ENCODE results near the gene NHERF1.

NHERF1 gene

DNA sequence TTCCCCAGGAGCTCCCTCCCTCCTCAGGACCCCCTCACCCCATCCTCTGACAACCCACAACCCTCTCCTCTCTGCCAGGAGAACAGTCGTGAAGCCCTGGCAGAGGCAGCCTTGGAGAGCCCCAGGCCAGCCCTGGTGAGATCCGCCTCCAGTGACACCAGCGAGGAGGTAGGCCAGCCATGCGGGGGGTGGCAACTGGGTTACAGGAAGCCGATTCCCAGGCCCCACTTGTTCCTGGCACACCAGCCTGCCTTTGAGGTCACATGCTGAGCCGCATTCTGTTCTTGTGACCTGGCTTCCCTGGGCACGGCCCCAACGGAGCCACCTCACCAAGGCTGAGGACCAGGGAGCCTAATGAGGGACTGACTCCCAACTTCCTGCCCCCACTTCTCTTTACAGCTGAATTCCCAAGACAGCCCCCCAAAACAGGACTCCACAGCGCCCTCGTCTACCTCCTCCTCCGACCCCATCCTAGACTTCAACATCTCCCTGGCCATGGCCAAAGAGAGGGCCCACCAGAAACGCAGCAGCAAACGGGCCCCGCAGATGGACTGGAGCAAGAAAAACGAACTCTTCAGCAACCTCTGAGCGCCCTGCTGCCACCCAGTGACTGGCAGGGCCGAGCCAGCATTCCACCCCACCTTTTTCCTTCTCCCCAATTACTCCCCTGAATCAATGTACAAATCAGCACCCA lies 19.8 kb downstream of the NHERF1 start:
- DNase-seq (ENCODE audit: low read depth) = no peak

DNA sequence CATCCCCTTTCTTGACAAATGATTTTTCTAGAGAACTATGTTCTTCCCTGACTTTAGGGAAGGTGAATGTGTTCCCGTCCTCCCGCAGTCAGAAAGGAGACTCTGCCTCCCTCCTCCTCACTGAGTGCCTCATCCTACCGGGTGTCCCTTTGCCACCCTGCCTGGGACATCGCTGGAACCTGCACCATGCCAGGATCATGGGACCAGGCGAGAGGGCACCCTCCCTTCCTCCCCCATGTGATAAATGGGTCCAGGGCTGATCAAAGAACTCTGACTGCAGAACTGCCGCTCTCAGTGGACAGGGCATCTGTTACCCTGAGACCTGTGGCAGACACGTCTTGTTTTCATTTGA lies 20.3 kb downstream of the NHERF1 start:
- no peak for DNase-seq (ENCODE audit: low read depth)

DNA sequence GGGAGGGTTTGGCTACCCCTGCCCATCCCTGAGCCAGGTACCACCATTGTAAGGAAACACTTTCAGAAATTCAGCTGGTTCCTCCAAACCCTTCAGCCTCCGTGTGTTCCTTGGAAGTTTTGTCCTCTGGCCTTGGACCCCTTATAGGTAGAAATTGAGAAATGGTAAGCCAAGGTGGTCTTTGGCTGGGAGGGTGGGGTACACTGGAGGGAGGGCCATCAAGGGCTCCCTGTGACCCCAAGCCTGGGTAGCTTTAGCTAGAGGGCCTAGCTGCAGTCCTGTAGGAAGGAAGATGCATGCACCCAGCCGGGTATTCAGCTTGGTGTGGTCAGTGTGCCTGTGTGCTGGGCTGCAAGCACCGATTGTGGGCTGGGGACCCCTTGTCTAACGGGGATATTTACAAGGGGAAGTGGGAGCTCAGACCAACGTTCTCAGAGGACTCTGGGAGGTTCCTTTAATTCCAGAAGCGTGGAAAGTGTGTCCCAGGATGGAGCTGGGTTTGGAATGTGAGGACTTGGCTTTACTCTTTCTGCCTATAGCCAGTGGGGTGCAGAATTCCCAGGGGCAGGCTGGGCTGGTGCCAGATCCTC lies 20.9 kb downstream of the NHERF1 start:
- no peak for DNase-seq (ENCODE audit: low read depth)

DNA sequence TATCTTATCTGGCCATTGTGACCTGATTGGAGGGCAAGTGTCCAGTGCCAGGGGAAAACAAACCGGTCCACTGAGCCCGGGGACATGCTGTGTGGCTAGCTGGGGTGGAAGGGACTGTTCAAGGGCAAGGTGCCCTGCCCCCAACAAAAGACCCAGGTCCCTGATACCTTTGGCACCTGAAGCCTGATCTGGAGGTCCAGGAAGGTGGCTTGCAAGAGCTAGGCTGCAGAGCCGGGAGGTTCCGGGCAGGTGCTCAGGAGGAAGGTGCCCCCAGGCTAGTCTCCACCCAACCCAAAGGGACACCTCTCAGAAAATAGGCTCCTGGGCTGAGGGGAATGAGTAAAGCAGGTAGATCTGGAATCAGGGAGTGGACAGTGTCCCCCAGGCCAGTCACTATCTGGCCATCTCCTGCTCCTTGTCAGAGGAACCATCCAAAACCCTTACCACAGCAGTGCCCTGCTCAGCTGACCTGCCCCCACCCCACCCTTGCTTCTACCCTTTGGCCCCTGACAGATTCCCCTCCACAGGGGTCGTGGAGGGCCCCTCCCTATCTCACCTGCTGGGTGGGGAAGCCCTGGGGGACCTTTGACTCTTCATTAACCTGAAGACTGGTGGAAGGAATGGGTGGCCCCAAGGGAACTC lies 21.5 kb downstream of the NHERF1 start:
- no peak for DNase-seq (ENCODE audit: low read depth)

DNA sequence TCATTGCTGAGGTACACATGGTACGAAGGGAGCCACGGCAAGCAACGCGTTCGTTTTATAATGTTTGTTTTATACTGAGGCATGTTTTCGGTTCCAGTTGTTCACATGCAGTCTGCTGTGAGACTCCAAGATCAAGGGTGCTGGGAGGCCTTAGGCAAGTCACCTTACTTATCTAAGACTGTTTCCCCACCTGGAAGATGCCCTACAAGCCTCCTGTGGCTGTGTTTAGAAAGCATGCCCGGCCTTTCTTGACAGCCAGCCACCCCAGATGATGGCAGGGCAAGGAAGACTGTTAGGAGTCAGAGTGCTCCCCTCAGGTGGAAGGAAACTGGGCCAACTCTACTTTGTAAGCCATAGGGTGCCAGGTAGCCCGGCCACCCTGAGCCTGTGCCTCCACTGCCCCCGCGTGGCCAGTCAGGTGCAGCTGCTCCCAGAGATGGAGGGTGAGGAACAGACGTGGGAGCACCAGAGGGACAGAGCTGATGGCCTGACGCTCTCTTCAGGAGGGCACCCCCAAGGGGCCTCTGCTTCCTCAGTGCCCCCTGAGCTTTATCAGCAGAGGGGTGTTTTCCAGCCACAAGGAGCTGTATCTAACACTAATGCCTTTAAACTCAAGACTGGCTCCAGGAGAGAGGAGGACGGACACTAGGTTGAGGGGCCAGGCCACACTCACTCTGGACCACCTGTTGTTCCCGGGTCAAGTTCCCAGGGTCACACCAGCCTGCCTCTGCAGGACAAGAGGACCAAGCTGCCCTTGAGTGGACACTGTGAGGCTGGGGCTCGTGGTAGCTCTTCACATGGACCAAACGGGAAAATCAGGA lies 22.3 kb downstream of the NHERF1 start:
- DNase-seq (ENCODE audit: low read depth) = peak; percentile 73

DNA sequence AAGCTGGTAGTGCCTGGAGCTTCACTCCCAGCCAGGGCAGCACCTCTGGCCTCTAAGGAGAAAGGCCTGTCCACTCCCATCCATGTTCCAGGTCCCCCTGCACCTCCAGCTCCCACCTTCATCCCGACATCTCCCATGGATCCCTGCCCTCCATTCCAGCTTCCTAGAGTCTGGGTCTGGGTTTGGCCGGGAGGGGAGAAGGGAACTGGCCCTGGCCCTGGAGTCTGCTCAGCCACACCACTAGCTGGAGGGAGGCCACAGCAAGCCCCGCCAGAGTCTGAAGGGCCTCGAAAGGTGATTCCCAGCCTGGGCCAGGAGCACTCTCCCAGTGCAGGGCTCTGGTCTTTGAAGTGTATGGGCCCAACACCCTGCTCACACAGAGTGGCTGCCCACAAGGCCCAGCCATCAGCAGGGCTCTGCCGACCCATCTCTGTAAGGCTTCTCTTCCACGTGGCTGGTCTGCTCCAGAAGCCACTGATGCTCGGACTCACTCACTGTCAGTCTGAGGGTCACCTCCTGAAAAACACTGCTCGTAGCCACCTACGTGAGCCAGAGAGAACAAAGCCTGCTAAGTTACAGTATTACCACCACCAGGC lies 23.0 kb downstream of the NHERF1 start:
- no peak for DNase-seq (ENCODE audit: low read depth)

DNA sequence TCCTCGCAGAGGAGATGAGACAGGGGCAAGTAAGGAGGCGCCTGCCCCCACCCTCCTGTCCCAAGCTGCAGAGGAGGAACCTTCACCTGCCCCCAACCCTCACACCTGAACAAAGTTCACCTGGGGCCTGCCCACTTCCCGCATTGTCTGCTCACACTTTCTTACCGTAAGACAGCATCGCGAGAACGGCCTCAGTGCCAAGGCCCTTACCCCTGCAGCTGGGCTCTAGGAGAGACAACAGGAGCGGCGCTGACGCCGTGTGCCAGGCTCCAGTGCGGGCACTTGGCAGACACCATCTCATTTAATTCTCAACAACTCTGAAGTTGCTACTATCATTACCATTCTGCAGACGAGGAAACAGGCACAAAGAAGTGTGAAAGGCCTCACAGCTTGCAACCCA lies 23.6 kb downstream of the NHERF1 start:
- no peak for DNase-seq (ENCODE audit: low read depth)

DNA sequence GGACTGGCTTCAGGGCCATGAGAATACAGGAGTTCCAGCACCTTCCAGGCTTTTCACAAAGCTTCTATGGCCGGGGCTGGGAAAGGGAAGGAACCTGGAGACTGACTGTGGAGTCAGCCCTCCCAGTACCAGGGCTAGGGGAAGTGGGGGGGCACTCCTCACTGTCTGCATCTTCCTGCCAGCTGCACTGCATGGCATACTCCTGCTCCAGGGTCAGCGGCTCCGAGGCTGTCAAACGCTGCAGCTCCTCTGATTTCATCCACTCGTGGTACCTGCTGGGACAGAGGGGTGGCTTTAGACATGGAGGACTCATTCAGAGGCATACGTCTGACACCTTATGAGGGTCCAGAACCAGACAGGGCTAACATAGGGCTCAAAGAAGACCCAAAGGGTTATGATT lies 25.0 kb downstream of the NHERF1 start:
- no peak for DNase-seq (ENCODE audit: low read depth)

DNA sequence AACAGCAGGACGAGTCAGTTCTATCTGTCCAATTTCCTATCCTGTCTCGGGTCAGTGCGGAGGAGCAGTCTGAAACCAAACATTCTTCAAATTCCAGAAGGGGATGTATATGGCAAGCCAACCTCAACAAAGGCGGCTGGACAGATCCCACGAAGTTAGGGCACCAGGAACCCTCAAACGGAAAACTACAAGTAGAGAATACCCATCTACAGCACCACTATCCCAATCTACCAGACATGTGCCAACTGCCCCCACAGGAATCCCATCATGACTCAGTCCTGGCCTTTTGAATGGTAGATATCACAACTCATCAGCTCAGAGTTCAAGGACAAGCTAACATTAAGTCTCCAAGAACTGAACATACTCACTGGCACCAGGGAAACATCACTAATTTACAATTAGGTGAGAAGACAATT lies 25.5 kb downstream of the NHERF1 start:
- DNase-seq (ENCODE audit: low read depth) = no peak

DNA sequence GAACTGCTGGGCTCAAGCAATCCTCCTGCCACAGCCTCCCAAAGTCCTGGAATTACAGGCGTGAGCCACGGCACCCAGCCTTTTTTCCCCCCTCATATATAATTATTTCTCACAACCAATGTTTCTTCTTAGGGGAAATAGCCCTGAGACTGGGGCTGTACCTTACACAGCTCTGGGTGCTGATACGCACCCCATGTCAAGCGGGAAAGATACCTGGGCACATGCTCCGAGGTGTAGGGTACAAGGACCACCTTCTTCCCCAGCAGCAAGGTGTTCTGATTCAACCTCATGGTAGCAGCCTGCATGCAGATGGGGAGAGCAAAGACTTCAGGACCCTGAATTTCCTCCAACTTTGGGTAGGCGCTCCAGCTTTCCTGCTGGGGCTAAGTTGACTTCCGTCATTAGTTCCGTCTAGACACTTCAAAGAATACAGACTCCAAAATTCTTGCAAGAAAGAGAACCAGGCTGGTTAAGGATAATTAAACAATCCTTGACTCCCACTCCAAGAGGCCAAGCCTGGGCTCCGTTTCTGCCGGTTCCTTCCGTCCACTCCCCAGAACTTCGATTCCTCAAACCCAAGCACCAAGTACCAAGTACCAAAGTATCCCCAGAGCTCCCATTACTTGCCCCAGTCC lies 27.1 kb downstream of the NHERF1 start:
- DNase-seq (ENCODE audit: low read depth) = no peak

DNA sequence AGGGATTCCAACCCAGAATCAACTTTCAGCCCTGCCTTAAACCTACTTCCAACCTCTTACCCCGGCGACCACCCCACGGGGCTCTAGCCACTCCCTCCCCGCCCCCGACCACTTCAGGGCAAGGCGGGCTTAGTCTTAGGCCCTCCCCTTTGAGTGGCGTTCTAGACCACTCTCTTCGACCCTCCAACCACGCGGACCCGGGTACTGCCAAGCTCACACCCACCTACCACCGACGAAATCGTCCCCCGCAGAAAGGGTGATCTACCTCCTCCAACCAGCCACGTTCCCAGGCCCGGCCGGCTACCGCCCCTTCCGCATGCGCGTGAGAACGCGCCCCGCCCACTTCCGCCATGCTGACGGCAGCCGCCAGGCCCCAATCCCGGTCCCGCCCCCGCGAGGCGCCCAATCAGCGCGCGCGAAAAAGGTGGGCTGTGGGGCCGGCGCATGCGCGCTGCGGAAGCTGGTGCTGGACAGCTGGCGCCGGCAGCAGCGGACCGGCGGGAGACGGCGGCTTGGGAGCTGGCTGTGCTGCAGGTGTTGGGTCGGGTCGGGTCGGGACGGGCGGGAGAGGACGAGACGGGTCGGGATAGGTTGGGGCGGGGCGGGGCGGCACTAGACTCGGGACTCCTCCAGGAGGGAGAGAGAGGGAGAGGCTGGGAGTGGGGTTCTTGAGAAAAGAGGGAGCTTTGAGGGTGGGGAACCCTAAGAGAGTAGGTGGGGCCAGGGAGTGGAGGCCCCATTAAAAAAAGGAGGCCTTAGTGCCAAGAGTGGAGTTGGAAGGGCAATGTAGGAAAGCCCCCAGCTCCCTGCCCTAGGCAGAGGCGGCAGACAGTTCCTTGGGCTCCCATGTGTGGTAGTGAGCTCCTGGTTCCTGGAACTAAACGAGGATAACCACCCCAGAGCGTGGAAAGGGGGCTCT lies 27.9 kb downstream of the NHERF1 start, which contains the start of gene NAT9:
NAT9 (minus strand) TSS at position 302 of the 919 bp plus-strand sequence. CDS start 647 bp downstream, outside the sequence.
- peak; percentile 98 for DNase-seq (ENCODE audit: low read depth)

DNA sequence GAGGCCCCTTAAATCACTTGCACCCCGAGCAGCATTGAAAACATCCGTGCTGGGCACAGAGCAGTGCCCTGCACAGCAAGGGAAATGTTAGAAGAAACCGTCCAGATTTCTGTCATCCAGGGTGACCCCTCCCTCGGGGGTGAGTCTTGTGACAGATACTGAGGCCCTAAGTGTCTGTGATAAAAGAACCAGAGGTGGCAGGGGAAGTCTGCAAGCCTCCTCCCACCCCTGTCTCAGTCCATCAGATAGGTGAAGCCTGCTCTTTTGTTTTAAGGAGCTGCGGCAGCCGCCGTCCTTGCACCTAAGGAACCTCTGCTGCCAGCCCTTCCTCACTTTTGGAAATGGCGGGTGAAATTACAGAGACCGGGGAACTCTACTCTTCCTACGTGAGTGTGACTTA lies 28.6 kb downstream of the NHERF1 start:
- no peak for DNase-seq (ENCODE audit: low read depth)

DNA sequence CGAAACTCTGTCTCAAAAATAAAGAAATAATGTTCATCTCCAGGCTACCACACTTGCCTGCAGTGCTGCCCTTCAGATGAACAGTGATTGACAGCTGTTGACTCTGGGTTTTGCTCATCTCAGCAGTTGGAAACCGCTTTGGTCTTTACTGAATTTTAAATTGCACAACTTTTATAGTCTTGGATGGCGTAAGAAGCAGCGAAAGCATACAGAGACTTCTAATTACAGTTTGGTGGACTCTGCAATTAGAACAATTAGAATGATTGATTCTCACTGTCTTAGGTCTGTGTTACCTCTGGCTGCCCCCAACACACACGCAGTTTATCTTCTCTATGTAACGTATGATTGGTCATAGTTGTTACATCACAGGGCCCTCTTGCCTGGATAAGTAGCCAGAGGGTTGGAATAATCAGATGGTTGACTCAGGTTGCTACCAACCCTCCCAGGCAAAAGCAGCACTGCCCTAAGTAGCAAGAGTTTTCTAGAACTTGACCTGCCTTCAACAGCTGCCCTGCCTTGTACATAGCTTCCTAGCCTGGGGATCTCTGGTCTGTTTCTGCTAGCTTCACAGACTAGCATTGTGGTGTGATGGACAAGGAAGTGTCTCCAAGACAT lies 29.6 kb downstream of the NHERF1 start:
- DNase-seq (ENCODE audit: low read depth) = no peak

DNA sequence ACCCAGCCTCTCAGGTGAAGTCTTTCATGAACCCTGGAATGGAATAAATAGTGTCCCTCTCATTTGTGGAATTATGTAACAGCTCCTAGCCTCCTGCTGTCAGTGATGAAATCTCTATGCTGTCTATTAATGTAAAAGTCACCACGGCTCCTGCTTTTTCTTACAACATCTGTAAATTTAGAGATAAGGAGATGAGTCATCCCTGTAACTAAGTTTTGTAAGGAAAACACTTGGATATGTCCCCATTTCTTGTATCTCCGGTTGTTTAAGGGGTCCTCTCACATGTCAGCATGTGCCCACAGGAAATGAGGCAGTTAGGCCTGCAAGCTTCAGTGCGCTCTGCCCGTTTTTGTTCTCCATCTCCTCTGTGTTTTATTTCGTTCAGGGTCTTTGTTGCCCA lies 30.5 kb downstream of the NHERF1 start:
- DNase-seq (ENCODE audit: low read depth) = no peak

DNA sequence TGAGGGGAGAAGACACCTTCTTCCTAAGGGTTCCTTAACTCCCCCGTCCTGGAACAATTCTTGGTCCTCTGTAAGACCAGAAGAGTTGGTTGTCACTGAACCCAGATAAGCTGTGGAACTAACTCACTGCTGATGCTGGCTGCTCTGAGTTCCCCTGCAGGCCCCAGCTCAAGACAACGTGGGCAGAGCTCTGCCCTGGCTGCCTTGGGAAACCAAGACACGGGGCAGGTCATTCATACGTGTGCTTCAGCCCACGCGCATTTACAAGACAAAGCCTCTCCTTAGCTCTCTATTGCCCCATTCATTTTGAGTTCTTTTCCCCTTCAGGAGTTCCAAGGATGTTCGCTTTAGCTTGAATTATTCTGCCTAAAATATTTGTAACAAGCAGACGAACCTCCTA lies 31.1 kb downstream of the NHERF1 start:
- DNase-seq (ENCODE audit: low read depth) = no peak

DNA sequence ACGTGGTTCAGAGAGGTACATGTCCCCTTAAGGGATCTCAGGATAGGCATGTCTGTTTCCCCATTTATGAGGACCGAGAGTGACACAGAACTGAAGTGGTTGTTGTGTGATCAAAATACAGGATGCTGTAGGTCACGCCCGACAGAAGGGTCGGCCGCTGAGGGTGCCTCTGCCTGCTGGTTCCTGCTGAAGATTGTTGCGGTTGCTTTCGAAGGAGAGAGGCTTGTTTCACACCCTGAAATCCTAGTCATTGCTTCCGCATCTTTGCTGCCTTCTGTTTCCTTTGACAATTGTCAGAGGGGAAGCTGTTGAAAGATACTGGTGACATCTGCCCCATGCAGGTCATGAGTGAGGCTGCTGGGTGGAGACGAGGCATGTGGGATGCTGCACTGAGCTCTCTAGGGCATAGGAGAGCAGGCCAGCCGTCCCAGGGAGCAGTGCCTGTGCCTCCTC lies 31.5 kb downstream of the NHERF1 start:
- DNase-seq (ENCODE audit: low read depth) = peak; percentile 38

DNA sequence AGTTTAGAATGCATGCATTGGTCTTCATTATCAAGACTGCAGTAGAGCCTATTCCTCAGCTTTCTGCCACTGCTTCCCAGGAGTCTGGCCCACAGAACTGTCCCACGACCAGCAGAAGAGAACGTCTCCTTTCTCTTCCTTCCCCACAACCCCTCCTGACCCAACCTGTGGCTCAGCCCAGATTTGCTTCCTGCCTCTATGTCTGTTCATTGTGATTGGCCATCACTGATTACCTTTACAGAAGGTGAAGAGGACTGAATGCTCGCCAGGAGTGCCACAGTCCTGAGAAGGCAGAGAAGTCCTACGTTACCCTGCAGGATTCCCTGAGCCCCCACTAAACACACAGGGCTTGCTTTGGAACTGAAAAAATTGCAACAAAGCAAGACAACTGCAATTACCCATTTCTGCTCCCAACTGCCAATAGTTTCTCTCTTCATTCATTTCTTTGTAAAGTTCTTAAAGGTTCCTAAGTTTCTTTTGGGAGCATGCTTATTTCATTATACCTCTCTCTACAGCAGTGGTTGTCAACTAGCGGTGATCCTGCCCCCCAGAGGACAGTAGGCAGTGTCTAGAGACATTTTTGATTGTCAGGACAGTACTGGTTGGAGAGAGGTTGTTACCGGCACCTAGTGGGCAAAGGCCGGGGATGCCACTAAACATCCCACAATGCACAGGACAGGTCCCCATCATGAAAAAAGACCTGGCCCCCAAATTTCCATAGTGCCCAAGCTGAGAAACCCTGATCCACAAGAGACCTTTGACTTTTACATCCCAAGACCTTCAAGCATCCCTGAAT lies 32.2 kb downstream of the NHERF1 start:
- DNase-seq (ENCODE audit: low read depth) = no peak

DNA sequence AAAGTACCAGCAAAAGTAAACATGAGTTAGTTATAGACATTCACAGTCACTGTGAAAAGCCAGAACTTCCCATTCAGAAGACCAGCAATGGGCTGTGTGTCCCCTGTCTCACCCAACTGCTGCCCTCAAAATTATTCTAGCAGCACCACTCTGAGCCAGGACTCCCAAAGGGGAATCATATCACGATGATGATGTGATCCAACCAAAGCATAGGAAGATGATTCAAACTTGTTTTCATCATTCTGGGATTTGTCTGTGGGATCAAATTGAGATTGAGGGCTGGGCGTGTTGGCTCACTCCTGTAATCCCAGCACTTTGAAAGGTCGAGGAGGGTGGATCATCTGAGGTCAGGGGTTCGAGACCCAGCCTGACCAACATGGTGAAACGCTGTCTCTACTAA lies 34.1 kb downstream of the NHERF1 start:
- no peak for DNase-seq (ENCODE audit: low read depth)

DNA sequence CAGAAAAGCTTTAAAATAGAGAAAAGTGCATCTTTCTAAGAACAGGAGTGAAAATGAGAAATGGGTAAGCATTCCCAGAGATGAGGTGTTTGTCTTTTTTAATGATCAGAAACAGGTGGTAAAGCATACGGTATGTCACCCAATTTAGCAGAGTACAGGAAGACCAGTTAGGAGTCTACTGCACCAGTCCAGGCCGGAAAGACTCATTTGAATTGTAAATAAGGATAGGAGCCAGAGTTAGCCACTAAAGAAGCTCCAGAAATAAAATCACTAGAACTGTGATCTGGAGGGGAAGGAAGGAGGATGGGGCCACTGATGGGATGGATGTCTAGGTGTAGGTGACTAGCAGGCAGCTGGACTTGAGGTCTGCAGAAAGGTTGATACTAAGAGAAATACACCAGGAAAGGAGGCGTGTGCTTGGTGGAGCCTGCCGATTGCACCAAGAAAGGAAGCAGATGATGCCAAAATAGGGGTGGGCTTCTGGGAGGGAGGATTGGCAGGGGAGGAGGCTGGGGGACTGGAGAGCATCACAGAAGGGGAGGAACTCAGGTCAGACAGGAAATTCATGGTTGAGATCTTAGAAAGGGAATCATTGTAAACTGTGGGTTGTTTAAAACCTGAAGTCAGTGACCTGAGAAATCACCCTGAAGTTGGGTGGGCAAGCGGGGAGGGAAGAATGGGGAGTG lies 35.8 kb downstream of the NHERF1 start:
- DNase-seq (ENCODE audit: low read depth) = no peak

Data from T follicular helper cell (primary cell).